SK-N-MC (cell line): ENCODE results near the gene SOX8.

Source experiments
- EZH2 ChIP-seq: fragments of 200-600 bp; sonication (generic); IDR thresholded peaks from one replicate; pipeline ENCODE4 v1.6.1; 2017; ENCODE audit warnings: antibody characterized with exemption
- FOXP2 ChIP-seq: optimal IDR thresholded peaks from 2 replicates; pipeline ENCODE3; 2011; ENCODE audit warnings: mild to moderate bottlenecking, moderate library complexity; ENCODE audit not compliant: insufficient read depth; ENCODE audit errors: extremely low read length, control extremely low read depth
- POLR2AphosphoS5 ChIP-seq: IDR thresholded peaks from 2 replicates; pipeline ENCODE4 v1.6.1; 2012; ENCODE audit warnings: mild to moderate bottlenecking, low read depth, low read length, borderline replicate concordance

GRCh38 chr16:989354-989814 lies 7.8 kb downstream of the SOX8 start:
- no peak for TF ChIP-seq POLR2AphosphoS5
- TF ChIP-seq EZH2: no peak
- TF ChIP-seq FOXP2: no peak
